GM19395 (cell line): Measurements from ENCODE around the gene MKNK2.
"Not testable (repeated sequence)": the region's sequence is repeated elsewhere in the genome, so short reads cannot be mapped to it uniquely, and the experiment has no call there.

Source experiments
- ATAC-seq: cut with Tn5 transposase; IDR thresholded peaks from one replicate; pipeline ENCODE4 v1.9.1; 2021; ENCODE audit warnings: mild to moderate bottlenecking, moderate library complexity; ENCODE audit not compliant: unreplicated experiment

MKNK2 gene

GRCh38 chr19:1997353-1998233, 53.5 kb downstream of the MKNK2 start:
- no peak for ATAC-seq

- no peak for ATAC-seq
Measured at GRCh38 chr19:1992759-1993260, 58.2 kb downstream of the MKNK2 start.

DNA sequence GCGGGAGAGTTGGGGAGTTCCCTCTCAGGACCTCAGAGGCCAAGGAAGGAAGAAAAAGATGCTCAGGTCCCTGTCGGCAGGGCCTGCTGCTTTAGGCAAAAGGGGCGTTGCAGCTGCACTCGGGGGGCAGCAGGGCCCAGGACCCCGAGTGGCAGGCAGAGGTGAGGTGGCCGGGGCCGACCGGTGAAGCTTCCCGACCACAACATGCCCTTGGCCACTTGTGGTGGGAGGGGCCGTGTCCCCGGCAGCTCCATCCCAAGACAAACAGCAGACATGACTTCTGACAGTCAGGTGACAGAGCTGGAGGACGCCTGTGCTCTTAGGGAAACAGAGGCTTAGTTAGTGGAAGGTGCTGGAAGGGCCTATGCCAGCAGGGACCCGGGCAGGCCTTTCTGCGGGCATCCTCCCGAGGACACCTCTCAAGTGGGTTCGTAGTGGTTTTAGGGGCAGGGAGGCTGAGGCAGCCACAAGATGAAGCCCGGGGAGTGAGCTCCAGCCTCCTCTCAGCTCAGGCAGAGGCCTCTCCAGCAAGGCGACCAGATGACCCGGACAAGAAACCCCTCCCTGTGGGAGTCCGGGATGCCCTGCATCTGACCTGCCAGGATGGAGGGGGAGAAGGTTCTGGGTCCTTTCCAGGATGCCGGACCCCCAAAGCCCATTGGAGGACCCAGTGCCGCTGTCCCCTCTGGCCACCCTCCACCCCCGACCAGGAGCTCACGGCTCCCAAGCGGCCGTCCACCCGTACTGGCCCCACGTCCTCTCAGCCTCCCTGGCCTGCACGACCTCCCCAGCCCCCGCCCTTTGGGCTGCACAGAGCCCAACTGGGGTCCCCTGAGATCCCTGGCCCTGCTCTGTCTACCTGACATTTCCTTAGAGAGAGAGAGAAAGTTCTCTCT, 59.8 kb downstream of the MKNK2 start:
- no peak for ATAC-seq

GRCh38 chr19:1990230-1991017, 60.6 kb downstream of the MKNK2 start:
- no peak for ATAC-seq

DNA sequence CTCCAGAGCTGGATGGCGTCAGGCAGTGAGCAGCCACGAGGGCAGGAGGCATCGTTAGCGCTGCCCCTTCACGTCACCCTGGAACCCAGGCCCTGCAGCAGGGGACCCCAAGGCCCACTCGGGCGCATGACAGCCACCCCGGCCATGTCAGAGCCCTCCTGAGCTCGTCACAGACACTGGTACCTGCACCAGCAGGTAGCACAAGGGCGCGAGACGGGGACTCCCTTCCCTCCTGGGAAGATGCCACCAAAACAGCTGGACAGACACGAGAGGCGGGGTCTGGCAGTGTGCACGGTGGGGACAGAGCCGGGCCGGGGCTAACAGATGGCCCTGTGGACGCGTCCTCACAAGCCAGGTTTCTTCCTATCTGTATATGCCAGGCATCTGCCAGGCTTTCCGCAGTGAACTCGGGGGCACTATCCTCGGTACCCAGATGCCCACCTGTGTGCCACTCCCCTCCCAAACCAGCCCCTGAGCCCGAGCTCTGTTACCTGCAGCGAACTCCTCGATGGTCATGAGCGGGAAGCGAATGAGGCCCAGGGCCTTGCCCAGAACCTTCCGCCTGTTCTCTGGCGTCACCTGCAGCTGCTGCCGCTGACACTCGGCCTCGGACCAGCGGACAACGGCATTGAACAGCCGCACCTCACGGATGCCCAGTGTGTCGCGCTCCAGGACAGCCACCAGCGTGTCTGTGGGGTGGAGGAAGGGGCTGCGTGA, 61.4 kb downstream of the MKNK2 start:
- no peak for ATAC-seq

DNA sequence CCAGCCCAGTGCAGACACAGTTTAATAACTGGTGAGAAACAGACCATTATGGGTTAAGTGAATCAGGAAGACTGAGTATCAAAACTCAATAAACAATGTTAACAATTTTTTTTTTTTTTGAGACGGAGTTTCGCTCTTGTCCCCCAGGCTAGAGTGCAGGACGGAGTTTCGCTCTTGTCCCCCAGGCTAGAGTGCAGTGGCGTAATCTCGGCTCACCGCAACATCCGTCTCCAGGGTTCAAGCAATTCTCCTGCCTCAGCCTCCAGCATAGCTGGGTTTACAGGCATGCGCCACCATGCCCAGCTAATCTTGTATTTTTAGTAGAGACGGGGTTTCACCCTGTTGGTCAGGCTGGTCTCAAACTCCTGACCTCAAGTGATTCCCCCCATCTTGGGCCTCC, 62.6 kb downstream of the MKNK2 start:
- ATAC-seq: not testable (repeated sequence)
